Measurements from ENCODE around the gene OR4D6.

- TF ChIP-seq EP300 (IDR thresholded peaks at IDR 0.05) (no peak), POLR2A (IDR thresholded peaks at IDR 0.05; ENCODE audit: low read depth) (no peak)
- TF ChIP-seq, protein P1, sequence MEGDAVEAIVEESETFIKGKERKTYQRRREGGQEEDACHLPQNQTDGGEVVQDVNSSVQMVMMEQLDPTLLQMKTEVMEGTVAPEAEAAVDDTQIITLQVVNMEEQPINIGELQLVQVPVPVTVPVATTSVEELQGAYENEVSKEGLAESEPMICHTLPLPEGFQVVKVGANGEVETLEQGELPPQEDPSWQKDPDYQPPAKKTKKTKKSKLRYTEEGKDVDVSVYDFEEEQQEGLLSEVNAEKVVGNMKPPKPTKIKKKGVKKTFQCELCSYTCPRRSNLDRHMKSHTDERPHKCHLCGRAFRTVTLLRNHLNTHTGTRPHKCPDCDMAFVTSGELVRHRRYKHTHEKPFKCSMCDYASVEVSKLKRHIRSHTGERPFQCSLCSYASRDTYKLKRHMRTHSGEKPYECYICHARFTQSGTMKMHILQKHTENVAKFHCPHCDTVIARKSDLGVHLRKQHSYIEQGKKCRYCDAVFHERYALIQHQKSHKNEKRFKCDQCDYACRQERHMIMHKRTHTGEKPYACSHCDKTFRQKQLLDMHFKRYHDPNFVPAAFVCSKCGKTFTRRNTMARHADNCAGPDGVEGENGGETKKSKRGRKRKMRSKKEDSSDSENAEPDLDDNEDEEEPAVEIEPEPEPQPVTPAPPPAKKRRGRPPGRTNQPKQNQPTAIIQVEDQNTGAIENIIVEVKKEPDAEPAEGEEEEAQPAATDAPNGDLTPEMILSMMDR (IDR thresholded peaks at IDR 0.05): no peak
Observed at GRCh38 chr11:59459916-59460315, 3.2 kb downstream of the OR4D6 start.

Data from esophagus muscularis mucosa (tissue), 4 donors.